Loucy (cell line): Measurements from ENCODE around the gene INHBB.
A peak's percentile ranks its signal among the peaks of the same experiment; 100 is the strongest.
"Not testable (repeated sequence)": the region's sequence is repeated elsewhere in the genome, so short reads cannot be mapped to it uniquely, and the experiment has no call there.

Experiments
- H2AFZ ChIP-seq: fragments of 200-600 bp; sonication (generic); 2 replicates; pipeline ENCODE4 v1.6.0; 2016; ENCODE audit warnings: antibody characterized with exemption, mild to moderate bottlenecking, low read length, moderate library complexity
- H3F3A ChIP-seq: fragments of 200-600 bp; 2 replicates; pipeline ENCODE4 v1.6.0; 2016; ENCODE audit warnings: antibody characterized with exemption, low read depth, mild to moderate bottlenecking
- H3K27me3 ChIP-seq: fragments of 200-600 bp; sonication (generic); 2 replicates; pipeline ENCODE4 v1.6.1; 2014; ENCODE audit warnings: low read length, mild to moderate bottlenecking; ENCODE audit not compliant: insufficient read depth, poor library complexity, severe bottlenecking
- H3K36me3 ChIP-seq: fragments of 200-600 bp; sonication (generic); 2 replicates; pipeline ENCODE4 v1.6.1; 2016; ENCODE audit warnings: low read length; ENCODE audit not compliant: insufficient read depth
- H3K4me1 ChIP-seq: fragments of 200-600 bp; sonication (generic); 2 replicates; pipeline ENCODE4 v1.5.1; 2014; ENCODE audit warnings: low read length, mild to moderate bottlenecking; ENCODE audit not compliant: insufficient read depth, poor library complexity, severe bottlenecking
- H3K4me2 ChIP-seq: fragments of 200-600 bp; sonication (generic); 2 replicates; pipeline ENCODE4 v1.6.0; 2014; ENCODE audit warnings: antibody characterized with exemption, low read length, low read depth, mild to moderate bottlenecking; ENCODE audit not compliant: poor library complexity, severe bottlenecking
- H3K4me3 ChIP-seq: fragments of 200-600 bp; sonication (generic); 2 replicates; pipeline ENCODE4 v1.5.1; 2014; ENCODE audit warnings: low read length, mild to moderate bottlenecking, mixed read lengths; ENCODE audit not compliant: poor library complexity, severe bottlenecking
- H3K79me2 ChIP-seq: fragments of 200-600 bp; sonication (generic); 2 replicates; pipeline ENCODE4 v1.6.1; 2014; ENCODE audit warnings: low read length; ENCODE audit not compliant: insufficient read depth
- H3K9ac ChIP-seq: fragments of 200-600 bp; sonication (generic); 2 replicates; pipeline ENCODE4 v1.6.0; 2014; ENCODE audit warnings: mild to moderate bottlenecking, low read depth, low read length, moderate library complexity; ENCODE audit not compliant: poor library complexity, severe bottlenecking
- H3K9me2 ChIP-seq: fragments of 200-600 bp; sonication (generic); replicated peaks from 2 replicates; pipeline ENCODE4 v1.6.1; 2016; ENCODE audit warnings: low read depth, low read length, mixed read lengths
- H3K9me3 ChIP-seq: fragments of 200-600 bp; sonication (generic); 2 replicates; pipeline ENCODE4 v1.6.1; 2014; ENCODE audit warnings: mild to moderate bottlenecking, antibody characterized with exemption, low read length, low read depth; ENCODE audit not compliant: insufficient read depth
- H4K20me1 ChIP-seq: fragments of 200-600 bp; sonication (generic); 2 replicates; pipeline ENCODE4 v1.6.0; 2014; ENCODE audit warnings: antibody characterized with exemption, low read length, mild to moderate bottlenecking; ENCODE audit not compliant: insufficient read depth, poor library complexity, severe bottlenecking
- CTCF ChIP-seq: fragments of 200-600 bp; sonication (generic); conservative IDR thresholded peaks from 2 replicates; pipeline ENCODE4 v1.5.1; 2014; ENCODE audit warnings: mild to moderate bottlenecking, antibody characterized with exemption, low read length
- EZH2phosphoT487 ChIP-seq: fragments of 200-600 bp; IDR thresholded peaks from 2 replicates; pipeline ENCODE4 v1.6.1; 2018; ENCODE audit warnings: antibody characterized with exemption, mild to moderate bottlenecking, moderate library complexity, borderline replicate concordance

Gene INHBB

DNA sequence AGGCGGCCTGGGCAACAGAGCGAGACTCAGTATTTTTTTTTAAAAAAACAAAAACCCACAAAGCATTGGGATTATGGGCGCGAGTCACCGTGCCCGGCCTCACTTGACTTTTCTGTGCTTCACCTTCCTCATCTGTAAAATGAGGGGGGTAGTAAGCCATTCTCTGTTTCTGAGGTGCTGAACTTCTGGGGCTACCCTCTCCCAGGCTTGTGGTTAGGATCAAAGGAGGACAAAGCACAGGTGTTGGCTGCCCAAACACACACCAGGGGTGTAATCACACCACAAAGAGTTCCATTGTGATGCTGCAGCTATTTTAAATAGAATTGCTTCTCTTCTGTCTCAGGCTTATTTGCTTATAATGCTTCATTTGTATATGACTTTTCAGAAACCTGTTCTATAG is 35.8 kb upstream of the INHBB start:
- Histone ChIP-seq H3K4me2 (no peak overlapping the region), H2AFZ (no peak overlapping the region), H4K20me1 (no peaks in the 10 kb centered on the region), H3K9me2 (no peaks in the 10 kb centered on the region), H3F3A (no peaks in the 10 kb centered on the region), H3K79me2 (no peaks in the 10 kb centered on the region), H3K4me3 (no peak overlapping the region), H3K27me3 (no peaks in the 10 kb centered on the region), H3K4me1 (peaks cover 14% of the 10 kb centered on the region), H3K36me3 (no peaks in the 10 kb centered on the region), H3K9ac (no peak overlapping the region), H3K9me3 (no peaks in the 10 kb centered on the region)
- TF ChIP-seq CTCF (no peak), EZH2phosphoT487 (no peak)

DNA sequence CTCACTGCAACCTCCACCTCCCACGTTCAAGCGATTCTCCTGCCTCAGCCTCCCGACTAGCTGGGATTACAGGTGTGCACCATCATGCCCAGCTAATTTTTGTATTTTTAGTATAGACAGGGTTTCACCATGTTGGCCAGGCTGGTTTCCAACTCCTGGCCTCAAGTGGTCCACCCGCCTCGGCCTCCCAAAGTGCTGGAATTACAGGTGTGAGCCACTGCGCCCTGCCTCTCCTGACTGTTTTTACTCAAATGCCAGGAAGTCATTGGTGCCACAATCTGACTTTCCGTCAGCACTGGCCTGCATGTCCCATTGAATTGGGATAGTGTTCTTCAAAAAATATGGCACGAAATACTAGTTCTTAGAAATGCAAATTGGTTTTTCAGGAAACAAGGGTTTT is 35.1 kb upstream of the INHBB start:
- H3K9me2 ChIP-seq, H3K9me3 ChIP-seq, H3F3A ChIP-seq, H3K79me2 ChIP-seq, H3K36me3 ChIP-seq, H3K9ac ChIP-seq, H3K4me2 ChIP-seq, H2AFZ ChIP-seq, H4K20me1 ChIP-seq, H3K4me3 ChIP-seq, H3K27me3 ChIP-seq: not testable (repeated sequence)
- H3K4me1 ChIP-seq, result peaks cover 14% of the 10 kb centered on the region

DNA sequence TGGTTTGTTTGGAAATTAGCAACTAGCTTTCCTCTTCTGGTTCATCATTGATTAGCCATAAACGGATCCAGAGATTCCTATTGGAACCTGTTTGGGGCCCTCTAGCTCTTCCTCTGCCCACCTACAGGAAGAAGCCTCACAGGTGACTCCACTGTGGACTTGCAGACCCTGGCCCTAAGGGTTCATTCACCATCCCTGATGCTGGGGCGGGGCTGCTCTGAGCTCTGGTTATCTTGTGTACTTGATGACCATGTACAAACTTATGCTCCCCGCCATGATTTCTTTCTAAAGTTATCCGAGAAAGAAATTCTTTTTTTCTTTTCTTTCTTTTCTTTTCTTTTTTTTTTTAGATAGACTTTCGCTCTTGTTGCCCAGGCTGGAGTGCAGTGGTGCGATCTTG is 33.9 kb upstream of the INHBB start:
- Histone ChIP-seq H3K4me3 (no peak overlapping the region), H3K27me3 (no peaks in the 10 kb centered on the region), H3K9me3 (no peaks in the 10 kb centered on the region), H3K79me2 (no peaks in the 10 kb centered on the region), H3F3A (no peaks in the 10 kb centered on the region), H2AFZ (no peak overlapping the region), H3K4me2 (no peak overlapping the region), H3K9me2 (no peaks in the 10 kb centered on the region), H3K4me1 (peaks cover 14% of the 10 kb centered on the region), H3K36me3 (no peaks in the 10 kb centered on the region), H4K20me1 (no peaks in the 10 kb centered on the region), H3K9ac (no peak overlapping the region)
- TF ChIP-seq EZH2phosphoT487 (no peak), CTCF (no peak)

DNA sequence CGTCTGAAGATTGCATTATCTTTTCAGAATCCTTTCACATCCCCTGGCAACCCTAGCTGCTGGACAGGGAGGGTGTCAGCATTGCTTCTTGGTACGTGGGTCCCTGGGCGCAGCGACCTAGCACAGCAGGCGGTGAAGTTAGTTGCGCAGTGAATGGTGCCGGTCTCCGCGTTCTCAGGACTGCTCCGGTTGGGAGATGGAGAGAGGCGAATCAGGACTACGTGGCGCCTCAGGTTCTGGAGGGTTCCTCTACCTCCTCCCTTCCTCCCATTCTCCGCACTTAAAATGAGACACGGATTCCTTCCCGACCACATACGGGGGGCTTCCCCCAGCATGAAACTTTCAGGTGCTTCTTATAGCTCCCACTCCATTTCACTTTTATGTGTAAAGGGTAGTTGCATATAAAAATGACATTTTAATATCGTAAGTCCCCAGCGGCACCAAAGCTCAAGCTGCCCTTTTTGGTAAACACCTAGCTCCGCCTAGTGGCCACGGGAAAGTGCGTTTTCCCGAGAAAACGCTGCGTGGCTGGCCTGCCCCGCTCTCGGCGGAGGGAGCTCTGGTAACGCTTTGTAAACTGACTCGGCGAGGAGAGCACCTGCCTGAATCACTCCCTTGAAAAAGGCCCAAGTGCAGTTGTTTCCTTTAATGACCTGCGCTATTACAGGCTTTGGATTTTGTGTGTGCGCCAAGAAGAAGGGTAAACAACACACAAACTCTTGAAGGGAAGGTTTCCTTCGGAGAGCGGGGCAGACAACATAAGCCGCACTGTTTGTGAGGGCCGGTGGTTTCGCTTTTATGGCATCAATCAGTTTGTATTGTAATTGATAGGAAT is 32.9 kb upstream of the INHBB start:
- Histone ChIP-seq H3K27me3 (no peaks in the 10 kb centered on the region), H3K9ac (peak overlapping the region; percentile 54)

More for the DNA sequence above, 32.9 kb upstream of the INHBB start:
- Histone ChIP-seq H2AFZ (peak overlapping the region; percentile 95), H4K20me1 (no peaks in the 10 kb centered on the region), H3K4me2 (peak overlapping the region; percentile 77), H3K9me3 (no peaks in the 10 kb centered on the region), H3K36me3 (no peaks in the 10 kb centered on the region), H3K79me2 (no peaks in the 10 kb centered on the region), H3K4me3 (peak overlapping the region; percentile 76), H3K4me1 (peaks cover 14% of the 10 kb centered on the region), H3F3A (no peaks in the 10 kb centered on the region), H3K9me2 (no peaks in the 10 kb centered on the region)
- TF ChIP-seq CTCF, result peak; percentile 87
- TF ChIP-seq EZH2phosphoT487, result no peak
